HG03439 (cell line): ENCODE data around the gene NMUR1.
"Not testable (repeated sequence)": the region's sequence is repeated elsewhere in the genome, so short reads cannot be mapped to it uniquely, and the experiment has no call there.

Source experiments
- ATAC-seq: cut with Tn5 transposase; IDR thresholded peaks from one replicate; pipeline ENCODE4 v1.9.1; 2021; ENCODE audit warnings: mild to moderate bottlenecking, moderate library complexity; ENCODE audit not compliant: unreplicated experiment

The NMUR1 gene, protein sequence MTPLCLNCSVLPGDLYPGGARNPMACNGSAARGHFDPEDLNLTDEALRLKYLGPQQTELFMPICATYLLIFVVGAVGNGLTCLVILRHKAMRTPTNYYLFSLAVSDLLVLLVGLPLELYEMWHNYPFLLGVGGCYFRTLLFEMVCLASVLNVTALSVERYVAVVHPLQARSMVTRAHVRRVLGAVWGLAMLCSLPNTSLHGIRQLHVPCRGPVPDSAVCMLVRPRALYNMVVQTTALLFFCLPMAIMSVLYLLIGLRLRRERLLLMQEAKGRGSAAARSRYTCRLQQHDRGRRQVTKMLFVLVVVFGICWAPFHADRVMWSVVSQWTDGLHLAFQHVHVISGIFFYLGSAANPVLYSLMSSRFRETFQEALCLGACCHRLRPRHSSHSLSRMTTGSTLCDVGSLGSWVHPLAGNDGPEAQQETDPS

GRCh38 chr2:231530099-231531011, at the start of gene NMUR1:
Gene NMUR1, minus strand, starts transcription at chr2:231530445. Its CDS starts 84 bp downstream, at chr2:231530361.
- ATAC-seq: no peak

- ATAC-seq: no peak
Observed at GRCh38 chr2:231579560-231579959, 49.3 kb upstream of the NMUR1 start.

- not testable (repeated sequence) for ATAC-seq
Observed at GRCh38 chr2:231578655-231579054, 48.4 kb upstream of the NMUR1 start.

DNA sequence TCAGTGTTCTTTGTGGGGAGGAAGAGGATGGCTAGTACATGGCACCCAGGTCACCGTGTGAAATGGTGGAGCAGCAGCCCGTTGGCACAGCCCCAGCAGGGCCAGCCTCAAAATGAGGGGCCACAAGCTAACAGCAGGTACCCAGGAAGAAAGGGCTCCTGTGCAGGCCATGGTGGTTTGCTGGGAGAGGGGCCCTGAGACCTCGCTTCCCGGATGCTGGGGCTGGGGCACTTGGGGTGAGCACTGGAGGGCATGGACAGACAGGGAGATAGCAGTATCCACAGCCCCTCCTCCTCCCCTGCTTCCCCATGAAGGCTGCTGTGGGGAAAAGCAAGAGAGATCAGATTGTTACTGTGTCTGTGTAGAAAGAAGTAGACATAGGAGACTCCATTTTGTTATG, 46.2 kb upstream of the NMUR1 start:
- no peak for ATAC-seq

DNA sequence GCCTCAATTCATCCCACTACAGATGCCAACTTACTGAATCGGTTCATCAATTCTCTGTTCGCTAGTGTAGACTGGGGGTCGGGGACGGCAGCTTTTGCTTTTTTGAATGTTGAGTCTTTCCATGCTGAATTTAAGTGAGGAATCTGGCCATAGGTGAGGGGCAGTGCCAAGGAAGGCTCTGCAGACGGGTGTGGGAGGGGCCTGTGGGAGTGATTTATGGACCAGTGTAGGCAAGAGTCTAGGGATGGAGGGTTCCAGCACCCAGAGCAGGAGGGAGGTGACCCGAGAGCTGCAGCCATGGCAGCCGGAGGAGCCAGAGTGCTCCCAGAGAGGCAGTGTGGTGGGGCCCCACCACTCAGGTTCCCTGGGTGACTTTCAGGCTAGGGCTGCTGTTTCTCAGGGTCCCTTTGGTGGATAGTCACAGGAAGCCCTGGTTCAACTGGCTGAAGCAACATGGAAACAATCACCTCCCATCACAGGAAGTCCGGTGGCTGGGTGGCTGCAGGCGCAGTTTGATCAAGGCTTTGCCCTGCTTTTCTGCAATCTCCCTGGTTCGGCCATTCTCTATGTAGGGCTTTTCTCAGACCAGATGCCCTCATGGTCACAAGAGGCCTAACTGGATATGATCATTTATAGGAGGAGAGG, 45.5 kb upstream of the NMUR1 start:
- ATAC-seq: no peak

GRCh38 chr2:231573698-231574421, 43.6 kb upstream of the NMUR1 start:
- ATAC-seq: no peak

DNA sequence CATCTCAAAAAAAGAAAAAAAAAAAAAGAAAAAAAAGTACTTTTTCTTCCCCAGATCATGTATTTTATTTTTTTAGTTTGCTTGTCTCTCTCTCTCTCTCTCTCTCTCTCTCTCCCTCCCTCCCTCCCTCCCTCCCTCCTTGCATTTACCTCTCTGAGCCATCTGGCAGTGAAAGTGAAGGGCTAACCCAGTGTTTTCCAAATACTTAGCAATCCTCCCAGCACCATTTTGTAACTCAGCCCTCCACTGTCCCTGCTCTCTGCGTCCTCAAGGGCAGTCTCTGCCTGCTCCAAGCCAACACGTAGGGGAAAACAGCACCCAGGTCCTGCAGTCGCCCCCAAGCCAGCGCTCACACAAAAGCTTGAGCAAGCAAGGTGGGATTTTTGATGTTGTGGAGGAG, 42.9 kb upstream of the NMUR1 start:
- no peak for ATAC-seq

GRCh38 chr2:231571661-231572191, 41.5 kb upstream of the NMUR1 start:
- ATAC-seq: no peak

- ATAC-seq: not testable (repeated sequence)
Observed at GRCh38 chr2:231570915-231571314, 40.7 kb upstream of the NMUR1 start.

DNA sequence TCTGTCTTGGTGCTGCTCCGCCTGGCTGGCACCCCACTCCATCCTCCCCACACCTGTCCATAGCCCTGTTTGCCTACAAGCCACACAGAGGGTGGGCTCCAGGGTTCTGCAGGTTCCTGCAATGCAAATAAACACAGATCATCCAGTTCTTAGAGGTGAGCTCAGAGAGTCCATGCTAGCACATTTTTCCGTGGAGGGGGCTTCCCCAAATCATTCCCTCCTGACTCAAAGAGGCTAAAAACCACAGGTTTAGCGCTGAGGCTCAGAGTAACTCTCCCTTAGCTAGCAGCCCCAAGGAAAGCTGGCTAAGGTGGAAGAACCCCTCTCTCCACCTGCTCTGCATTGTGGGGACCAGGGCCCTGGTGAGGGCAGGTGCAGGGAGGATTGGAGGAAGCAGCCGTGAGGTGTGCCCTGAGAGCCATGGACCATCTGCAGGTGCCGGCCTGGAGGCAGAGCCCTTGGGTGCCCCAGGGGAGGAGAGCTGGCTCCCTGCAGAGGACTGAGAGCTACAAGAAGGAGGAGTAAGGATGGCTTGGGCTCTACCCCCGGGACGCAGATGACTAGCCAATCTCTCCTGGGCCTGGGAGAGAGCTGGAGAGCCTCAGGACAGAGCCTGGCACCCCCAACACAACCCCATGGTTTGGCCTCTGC, 38.7 kb upstream of the NMUR1 start:
- ATAC-seq: no peak

GRCh38 chr2:231568098-231568784, 38.0 kb upstream of the NMUR1 start:
- no peak for ATAC-seq

DNA sequence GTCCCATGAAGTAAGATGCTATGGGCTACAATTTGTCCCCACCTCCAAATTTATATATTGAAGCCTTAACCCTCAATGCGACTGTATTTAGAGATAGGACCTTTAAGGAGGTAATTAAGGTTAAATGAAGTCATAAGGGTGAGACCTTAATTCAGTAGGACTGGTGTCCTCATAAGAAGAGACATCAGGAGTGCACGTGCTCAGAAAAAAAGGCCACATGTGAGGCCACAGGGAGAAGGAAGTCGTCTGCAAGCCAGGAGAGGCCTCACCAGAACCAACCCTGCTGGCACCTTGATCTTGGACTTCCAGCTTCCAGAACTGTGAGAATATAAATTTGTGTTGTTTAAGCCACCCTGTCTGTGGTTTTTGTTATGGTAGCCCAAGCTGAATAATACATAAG, 36.9 kb upstream of the NMUR1 start:
- ATAC-seq: no peak

DNA sequence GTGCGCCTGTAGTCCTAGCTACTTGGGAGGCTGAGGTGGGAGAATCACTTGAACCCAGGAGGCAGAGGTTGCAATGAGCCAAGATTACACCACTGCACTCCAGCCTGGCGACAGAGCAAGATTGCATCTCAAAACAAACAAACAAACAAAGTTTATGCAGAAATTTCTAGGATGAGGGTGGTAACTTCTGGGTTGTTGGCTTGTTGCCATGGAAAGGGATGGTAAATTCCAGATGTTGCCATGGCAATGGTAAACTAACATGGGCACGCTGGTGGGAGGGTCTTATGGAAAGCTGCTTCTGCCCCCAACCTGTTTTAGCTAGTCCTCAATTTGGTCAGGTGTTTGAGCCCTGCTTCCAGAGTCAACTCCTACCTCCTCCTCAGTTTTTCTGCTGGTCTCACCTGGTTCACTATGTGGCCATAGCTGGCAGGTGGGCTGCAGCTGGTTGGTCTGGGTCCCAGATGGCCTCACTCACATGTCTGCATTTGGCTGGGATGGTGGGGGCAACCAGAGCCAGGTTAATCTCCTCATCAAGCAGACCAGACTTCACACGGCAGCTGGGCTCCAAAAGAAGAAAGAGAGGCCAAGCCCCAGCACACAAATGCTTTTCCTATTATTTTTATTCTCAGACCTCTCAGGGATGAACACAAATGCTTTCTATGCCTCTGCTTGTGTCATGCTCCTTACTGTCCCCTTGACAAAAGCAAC, 35.8 kb upstream of the NMUR1 start:
- no peak for ATAC-seq

DNA sequence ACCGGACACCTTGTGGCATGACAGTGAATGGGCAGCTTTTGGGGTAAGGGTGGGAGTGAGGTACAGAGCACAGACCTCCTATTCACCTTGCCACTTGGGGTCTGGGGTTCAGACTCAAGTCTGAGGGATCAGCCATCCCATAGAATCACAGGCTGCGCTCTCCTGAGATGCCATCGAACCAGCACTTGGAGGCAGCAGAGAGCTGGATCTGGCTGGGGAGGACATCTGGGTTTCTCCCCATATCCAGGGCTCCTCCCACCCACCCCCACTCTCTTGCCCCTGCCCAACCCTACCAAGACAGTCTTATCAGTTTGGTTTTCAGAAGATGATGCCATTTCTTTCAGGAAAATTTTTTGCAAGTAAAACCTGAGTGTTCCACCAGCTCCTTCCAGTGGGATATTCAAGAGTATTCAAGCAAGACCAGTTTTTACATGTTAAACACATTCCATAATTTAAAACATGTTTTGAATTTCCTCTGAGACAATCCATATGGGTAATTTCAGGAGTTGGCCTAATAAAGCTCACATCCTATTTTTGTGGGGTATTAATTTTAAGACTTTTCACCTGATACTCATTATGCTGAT, 33.2 kb upstream of the NMUR1 start:
- ATAC-seq: no peak

GRCh38 chr2:231557571-231558217, 27.4 kb upstream of the NMUR1 start:
- ATAC-seq: peak; percentile 63

DNA sequence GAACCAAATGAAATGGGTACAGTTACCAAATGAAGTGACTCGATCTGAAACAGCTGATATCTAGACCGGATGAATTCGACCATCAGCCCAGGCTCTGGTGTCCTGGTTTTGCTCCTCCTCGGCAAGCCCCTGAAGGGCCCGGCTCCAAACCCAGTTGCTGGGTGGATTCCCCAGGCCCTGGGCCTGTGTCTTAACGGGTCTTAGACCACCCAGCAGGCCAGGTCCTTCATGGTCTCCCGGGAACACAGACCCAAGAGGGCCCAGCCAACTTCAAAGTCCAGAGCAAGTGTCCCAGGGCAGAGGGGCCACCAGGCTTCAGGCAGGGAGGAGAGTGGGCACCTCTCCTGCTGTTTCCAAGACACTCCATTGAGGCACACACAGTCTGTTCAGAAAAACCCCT, 26.7 kb upstream of the NMUR1 start:
- no peak for ATAC-seq

DNA sequence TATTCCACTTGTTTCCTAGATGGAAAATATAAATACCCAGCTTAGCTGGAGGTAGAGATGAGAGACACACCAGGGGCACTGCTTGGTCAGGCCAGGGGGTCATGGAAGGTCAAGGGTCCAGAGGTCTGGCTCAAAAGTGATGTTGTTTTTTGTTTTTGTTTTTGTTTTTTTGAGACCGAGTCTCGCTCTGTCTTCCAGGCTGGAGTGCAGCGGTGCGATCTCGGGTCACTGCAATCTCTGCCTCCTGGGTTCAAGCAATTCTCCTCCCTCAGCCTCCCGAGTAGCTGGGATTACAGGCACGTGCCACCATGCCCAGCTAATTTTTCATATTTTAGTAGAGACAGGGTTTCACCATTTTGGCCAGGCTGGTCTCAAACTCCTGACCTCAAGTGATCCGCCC, 26.3 kb upstream of the NMUR1 start:
- not testable (repeated sequence) for ATAC-seq
